Bone marrow (tissue), 2 donors: Measurements from ENCODE around the gene PRIM2.
"Not testable (repeated sequence)": the region's sequence is repeated elsewhere in the genome, so short reads cannot be mapped to it uniquely, and the experiment has no call there.

Experiments
- DNase-seq, 2 donors: peaks; one replicate each; lab custom pipeline; 2025; lab: John Stamatoyannopoulos, UW

Gene PRIM2

DNA sequence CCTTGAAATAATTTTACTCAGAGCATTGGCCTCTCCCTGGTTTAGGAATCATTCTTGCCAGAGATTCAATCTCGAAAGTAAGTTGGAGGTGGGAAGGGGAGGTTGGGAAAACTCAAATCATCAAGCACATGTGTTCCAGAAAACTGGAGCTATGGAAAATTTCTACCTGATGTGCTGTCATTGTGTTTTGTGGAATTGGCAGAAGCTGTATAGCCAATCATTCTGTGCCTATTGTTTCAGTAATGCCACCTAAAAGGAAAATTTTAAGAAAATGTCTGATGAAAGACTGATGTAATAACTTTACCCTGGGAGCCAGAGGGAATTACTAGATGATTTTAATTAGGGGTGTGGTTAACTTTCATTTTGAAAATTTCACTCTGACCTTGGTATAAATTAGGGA, 187.8 kb downstream of the PRIM2 start:
- not testable (repeated sequence) for DNase-seq

DNA sequence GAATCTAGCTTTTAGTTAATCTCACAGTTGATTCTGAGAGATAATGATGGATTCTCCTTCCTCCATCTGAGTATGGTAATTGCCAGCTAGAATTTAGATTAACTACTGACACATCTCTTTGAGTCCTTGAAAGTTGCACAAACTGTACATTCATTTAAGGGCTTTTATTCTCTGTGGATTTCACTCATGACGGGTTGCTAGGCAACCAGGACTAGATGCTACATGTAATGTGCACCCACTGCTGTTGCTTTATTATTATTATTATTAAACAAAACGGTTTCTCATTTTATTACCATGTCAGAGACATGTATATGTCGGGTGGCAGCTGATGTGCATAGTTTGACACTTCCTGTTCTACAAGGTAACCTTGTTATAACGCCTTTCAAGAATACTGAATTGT, 193.0 kb downstream of the PRIM2 start:
- DNase-seq = not testable (repeated sequence)

DNA sequence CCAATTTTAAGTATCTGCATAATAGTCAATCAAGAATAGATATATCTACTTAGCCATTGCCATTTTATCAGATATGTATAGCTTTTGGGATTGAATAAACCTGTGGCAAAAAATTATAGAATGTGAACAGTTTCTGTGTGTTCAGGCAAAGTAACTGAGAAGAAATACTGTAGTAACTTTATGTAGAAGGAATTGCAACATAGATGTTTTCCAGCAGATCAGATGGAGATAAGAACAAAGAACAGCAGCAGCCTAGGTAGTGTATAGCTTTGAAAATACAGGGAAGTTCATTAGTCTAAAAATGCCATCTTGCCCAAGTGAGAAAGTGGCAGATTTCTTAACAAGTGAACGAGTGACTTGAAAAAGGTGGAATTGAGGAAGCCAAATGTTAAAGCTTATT, 197.7 kb downstream of the PRIM2 start:
- not testable (repeated sequence) for DNase-seq

DNA sequence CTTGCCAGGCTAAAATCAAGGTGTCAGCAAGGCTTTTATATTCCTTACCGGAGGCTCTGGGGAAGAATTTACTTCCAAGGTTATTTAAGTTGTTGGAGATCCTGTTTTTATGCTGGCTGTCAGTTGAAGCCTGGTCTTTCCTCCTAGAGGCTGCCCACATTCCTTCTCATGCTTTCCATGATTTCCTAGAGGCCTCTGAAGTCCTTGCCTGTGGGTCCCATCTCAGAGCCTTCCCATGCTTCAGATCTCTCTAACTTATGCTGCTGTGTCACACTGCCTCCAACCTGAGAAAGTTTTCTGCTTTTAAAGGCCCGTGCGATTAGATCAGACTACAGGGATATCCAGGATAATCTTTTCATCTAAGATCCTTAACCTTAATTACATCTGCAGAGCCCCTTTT, 198.4 kb downstream of the PRIM2 start:
- not testable (repeated sequence) for DNase-seq

DNA sequence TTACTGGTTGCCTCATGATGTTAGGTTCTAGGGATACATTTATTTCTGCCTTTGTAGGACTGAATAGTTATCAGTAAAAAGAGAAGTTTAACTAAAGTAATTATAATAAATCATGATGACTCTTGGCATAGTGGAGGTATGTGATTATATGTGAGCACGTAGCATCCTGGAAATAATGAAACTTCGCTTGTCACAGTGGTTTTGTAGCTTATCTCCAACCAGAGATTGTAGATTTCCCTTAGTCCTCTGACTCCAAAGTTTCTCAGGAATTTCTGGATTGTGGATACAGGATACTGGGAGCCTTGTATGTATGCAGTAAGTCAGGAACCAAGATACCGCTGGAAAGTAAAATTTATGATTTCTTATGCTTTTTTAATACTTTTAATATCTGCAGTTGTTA, 199.3 kb downstream of the PRIM2 start:
- DNase-seq = not testable (repeated sequence)

DNA sequence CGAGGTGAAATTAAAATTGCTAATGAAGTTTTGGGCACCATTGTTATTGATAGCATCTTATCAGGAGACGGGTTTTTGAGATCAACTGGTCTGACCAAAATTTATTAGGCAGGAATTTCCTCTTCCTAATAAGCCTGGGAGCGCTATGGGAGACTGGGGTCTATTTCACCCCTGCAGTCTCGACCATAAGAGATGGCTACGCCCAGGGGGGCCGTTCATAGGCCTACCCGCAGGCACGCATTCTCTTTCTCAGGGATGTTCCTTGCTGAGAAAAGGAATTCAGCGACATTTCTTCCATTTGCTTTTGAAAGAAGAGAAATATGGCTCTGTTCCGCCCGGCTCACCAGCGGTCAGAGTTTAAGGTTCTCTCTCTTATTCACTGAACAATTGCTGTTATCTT, 201.8 kb downstream of the PRIM2 start:
- not testable (repeated sequence) for DNase-seq

DNA sequence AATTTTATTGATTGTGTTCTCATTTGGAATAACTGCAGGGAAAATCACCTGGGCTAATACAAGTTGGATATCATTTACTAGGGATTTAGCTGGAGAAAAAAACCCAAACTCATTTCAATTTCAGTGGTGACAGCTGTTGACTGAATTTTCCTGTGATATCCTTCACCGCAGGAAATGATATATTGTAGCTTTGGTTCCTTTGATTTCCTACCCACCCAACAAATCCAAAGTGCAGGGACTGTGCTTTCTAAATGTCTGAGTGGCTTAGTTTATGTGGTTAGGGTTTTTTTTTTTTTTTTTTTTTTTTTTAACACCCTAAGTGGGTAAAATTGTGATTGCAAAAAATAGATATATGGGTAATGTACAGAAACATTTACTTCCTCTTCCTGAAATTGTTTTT, 203.7 kb downstream of the PRIM2 start:
- DNase-seq = not testable (repeated sequence)

DNA sequence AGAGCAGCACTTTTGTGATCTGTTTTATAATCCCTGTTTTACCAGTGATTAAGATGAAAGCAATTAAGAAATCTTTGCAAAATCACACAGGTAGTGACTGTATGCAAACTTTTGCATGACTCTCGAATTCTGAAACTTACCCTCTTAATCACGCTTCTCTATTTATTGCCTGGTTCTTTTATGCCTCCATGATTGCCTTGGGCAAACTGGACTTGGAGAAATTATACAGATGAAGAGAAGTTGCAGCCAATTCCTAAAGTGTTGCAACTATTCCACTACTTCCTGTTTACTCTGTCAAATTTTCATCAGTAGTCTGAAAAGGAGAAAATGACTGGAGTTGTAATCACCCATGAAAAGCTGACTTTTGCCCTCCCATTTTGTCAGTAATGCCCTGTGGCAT, 205.8 kb downstream of the PRIM2 start:
- DNase-seq = not testable (repeated sequence)

DNA sequence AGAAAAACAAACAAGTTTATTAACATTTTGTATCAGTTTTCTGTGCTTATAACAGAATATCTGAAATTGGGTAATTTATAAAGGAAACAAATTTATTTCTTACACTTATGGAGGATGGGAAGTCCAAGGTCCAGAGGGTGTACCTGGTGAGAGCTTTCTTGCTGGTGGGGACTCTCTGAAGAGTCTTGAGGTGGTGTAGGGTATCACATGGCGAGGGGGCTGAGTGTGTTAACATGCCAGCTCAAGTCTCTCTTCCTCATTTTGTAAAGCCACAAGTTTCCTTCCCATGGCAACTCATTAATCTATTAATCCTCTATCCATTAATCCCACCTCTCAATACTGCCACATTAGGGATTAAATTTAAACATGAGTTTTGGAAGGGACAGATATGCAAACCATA, 212.3 kb downstream of the PRIM2 start:
- DNase-seq = not testable (repeated sequence)

DNA sequence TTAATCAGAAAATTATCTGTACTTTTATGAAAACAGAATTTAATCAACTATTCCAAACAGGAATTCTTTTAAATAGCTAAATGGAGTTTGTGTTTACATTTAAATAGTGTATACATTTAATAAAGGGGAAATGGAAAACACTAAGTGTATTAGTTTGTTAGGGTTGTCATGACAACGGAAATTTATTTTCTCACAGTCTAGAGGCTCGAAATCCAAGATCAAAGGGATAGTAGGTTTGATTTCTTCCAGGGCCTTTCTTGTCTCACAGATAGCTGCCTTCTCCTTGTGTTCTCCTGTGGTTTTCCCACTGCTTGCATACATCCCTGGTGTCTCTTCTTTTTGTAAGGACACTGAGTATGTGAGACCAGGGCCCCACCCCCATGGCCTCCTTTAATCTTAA, 215.2 kb downstream of the PRIM2 start:
- DNase-seq = not testable (repeated sequence)

DNA sequence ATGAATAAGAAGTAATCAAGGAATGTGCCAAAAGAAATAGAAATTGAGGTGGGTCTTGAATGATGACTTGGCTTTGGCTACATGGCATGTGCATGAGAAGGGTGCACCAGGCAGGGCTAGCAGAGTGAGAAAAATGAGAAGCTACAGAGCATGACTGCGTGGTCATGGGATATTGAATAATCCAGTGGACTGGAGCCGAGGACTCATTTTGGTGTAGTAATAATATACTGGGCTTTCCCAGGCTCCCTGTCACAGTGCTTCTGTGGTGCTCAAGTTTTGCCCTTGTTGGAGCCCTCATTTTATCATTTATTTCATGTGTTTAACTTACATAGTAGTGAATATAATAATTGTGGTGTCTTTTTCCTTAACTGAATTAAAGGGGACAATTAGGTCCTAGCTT, 217.7 kb downstream of the PRIM2 start:
- not testable (repeated sequence) for DNase-seq

DNA sequence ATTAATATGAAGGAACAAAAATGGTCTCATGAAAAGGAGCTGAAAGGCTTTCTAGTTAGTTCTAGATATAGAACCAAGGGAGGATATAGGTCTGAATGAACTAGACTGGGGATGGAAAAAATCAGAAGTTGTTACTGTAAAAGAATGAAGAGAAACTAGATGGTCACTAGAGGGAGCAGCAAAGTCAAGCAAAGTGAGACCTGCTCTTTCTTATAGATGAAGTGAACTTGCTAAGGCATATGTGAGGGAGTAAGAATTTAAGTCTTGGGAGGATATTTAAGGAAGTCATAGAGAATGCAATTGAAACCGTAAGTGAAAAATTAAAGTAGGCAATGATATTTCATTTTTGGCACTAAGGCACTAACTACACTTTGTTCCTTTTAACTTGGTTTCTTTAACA, 218.6 kb downstream of the PRIM2 start:
- peak in 1 of 2 donors; percentile 25 for DNase-seq

DNA sequence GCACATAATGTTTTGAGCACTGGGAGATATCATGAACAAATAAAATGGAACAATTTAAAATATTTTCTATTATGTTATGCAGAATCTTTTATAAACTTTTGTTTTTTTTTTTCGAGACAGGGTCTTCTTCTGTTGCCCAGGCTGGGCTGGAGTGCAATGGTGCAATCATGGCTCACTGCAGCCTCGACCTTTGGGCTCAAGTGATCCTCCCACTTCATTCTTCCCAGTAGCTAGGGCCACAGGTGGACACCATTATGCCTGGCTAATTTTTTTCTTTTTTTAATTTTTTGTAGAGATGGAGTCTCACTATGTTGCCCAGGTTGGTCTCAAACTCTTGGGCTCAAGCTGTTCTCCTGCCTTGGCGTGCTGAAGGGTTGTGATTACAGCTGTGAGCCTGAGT, 220.5 kb downstream of the PRIM2 start:
- DNase-seq = not testable (repeated sequence)

DNA sequence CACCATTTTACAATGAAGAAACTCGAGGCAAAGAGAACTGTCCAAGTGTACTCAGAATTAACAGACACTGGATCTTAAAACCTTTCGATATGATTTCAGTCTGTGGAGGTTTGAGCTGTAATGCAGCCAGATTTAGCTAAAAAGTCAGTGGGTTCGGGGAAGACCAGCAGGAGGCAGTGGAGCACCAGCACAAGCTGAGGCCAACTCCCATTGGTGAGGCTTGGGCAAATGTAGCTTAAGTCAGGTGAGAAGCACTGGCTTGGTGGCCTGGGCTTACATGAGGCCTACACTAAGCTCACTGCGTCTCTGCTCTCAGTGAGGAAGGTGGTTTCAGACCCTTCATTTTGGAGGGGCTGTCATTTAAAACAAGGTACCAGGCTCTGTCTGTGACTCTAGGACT, 234.5 kb downstream of the PRIM2 start:
- DNase-seq = not testable (repeated sequence)

DNA sequence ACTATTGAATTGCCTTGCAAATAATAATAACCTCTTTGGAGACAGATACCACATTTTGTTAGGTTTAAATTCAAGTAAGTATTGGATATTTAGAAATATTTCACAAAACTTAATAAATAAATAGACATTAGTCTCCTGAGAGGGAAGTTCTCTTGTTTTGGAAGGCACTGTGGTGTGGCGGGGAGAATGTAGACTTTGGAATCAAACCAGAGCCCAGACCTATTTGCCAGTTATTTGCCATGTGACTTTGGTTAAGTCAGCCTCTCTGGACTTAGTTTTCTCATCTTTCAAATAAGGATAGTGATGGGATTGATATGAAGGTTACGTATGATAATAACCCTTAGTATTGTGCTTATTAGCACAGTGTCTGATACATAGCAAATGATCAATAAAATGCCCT, 240.4 kb downstream of the PRIM2 start:
- not testable (repeated sequence) for DNase-seq

DNA sequence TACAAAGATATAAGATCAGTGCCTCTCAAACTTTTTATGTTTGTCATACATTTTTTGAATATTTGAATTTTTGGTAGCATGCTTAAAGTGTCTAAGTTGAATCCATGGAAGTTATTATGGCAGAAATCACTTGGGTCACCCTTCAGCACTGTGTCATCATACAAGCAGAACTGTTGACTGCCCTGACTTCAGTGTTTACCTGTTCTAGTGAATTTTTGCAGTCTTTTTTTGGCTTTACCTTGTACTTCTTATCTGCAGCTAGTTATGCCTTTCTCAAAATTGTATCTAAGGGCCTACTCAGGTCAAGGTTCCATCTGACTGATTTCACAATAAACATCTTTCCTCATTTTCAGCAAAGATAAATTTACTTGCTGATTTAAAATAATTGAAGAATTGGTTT, 241.7 kb downstream of the PRIM2 start:
- DNase-seq = not testable (repeated sequence)

DNA sequence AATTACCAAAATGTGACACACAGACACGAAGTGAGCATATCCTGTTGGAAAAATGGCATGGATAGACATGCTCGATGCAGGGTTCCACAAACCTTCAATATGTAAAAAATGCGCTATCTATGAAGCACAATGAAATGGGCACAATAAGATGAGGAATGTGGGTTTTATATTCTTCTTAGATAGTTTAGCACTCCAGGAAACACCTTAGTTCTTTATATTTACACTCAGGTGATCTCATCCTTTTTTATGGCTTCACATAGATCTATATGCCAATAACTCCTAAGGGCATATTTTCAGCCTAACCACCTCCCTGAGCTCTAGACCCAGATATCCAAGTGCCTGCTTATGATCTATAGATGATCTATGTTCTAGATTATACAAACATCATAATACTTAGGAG, 244.8 kb downstream of the PRIM2 start:
- not testable (repeated sequence) for DNase-seq

DNA sequence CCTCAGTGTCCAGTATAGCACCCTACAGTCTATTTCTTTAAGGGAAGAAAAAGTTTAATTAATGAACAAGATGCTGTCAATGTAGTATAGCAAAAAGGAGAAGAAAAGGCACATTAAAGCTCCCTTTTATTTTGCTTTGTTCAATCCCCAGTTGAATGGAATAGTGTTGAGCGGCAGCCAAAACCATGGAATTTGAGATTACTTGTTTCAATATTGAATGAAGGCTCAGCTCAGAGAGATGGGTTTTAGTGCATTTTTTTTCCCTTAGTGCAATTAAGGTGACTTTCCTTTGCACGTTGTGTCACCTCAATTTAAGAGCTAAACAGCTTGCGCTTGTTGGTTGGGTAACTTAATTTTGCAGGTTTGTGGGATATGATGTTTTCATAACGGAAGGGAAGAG, 254.7 kb downstream of the PRIM2 start:
- not testable (repeated sequence) for DNase-seq

DNA sequence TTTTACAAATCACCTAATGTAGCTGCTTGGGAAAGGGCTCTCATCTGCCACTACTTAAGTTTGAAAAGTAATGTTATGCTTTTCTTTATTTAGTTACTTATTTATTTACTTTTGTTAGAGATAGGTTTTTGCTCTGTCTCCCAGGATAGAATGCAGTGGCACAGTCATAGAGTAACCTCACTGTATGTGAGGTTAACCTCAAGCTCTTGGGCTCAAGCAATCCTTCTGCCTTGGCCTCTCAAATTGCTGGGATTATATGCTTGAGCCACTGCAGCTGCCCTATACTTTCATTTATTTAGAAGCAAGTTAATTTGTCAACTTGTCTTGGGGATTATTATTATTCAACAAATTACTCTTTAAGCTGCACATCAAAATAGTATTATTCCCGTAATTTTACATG, 255.4 kb downstream of the PRIM2 start:
- DNase-seq = not testable (repeated sequence)

DNA sequence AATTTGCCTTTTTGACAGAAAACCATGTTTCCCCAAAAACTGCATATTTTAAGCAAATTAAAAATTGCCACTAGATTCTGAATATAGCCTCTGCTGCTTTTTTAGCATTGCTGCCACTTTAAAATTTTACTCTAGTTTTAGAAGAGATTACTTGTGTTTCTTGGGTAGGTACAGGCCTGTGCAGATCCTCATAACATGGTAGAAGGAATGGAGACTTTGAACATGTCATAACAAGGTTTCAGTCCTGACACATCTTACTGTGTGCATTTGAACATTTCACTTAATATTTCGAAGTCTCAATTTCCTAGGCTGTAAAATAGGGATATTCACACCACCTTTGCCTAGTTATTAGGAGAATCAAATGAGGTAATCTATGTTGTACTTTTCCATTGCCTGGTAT, 259.6 kb downstream of the PRIM2 start:
- not testable (repeated sequence) for DNase-seq

DNA sequence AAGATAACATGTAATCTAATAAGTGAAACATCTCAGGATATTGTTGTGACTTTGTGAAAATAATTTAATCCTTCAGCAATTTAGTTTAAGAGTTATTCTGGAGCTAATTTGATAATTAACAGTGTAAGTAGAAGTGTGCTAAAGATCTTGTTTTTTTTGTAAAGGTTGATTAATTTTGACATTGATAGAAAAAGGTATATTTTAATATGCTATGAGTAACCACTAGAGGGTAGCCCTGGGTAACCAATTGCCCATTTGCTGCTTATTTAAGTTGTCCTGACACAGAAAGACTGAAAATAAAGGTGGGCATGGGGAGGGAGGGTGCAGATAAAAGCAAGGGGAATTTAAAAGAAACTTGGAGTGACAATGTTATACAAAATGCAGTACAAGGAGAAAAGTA, 262.1 kb downstream of the PRIM2 start:
- not testable (repeated sequence) for DNase-seq

DNA sequence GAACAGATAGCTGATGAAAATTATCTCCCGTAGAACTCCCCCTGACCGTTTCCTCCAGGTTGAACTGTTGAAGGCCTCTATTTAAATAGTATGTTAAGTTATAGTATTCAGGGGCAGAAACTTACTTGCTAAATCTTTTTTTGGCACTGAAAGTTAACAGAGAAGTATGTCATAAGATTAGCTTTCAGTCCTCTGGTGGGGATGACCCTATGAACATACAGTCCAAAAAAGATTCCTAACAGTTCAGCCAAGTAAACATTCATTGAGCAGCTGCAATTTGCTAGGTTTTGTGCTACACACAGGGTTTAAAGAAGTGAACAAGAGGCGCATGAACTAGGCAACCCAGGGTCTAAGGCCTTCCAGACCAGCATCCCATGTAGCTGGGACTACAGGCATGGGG, 264.2 kb downstream of the PRIM2 start:
- not testable (repeated sequence) for DNase-seq

DNA sequence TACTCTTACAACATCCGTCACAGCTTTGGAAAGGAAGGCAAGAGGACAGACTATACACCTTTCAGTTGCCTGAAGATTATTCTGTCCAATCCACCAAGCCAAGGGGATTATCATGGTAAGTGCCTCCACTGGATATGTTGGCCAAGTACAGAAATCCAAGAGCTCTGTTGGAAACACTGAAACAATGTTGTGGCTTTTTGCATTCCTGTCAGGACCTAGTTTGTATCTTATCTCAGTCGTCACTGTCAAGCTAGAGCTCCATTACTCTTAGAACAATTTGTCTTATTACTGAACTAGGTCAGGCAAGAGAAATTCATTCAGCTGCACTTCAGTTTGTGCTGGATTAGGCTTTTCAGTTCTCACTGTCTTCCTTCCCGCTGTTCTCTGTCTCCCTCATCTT, 283.7 kb downstream of the PRIM2 start:
- DNase-seq = not testable (repeated sequence)

DNA sequence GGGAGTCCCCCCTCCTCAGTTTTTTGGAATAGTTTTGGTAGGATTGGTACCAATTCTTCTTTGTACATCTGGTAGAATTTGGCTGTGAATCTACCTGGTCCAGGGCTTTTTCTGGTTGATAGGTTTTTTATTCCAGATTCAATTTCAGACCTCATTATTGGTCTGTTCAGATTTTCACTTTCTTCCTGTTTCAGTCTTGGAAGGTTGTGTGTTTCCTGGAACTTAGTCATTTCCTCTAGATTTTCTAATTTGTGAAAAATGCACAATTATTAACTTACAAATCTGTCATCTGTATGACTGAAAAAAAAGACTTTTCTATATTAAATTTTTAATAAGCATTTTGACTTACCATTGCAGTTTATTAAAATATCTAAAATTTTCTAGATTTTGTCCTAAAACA, 287.9 kb downstream of the PRIM2 start:
- not testable (repeated sequence) for DNase-seq

DNA sequence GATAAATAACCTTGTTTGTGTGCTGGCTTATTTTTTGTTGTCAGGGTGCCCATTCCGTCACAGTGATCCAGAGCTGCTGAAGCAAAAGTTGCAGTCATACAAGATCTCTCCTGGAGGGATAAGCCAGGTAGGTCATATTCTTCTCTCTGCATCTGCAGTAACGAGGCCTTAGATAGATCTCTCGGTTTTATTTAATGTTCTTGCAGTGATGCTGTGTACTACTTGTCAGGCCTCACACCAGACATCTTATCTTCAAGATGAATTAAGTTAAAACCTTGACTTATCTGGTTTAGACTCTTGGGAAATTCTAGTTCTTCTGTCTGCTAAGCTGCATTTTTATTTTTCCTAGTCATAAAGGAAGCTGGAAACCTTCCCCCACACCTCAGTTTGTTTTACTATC, 288.9 kb downstream of the PRIM2 start:
- DNase-seq = not testable (repeated sequence)
